ENCODE results near the gene CCR6.

GRCh38 chr6:167151648-167152047 lies 28.8 kb downstream of the CCR6 start:
- no peak for TF ChIP-seq CTCF (IDR thresholded peaks at IDR 0.05)
- no peak for TF ChIP-seq POLR2AphosphoS5 (IDR thresholded peaks at IDR 0.05)
